DND-41 (cell line): Measurements from ENCODE around the gene POU6F2.

Source experiments
- ATAC-seq: fragments of 200-7000 bp; cut with Tn5 transposase; 3 replicates; pipeline ENCODE4 v1.9.1; 2021; ENCODE audit warnings: low read depth; ENCODE audit not compliant: insufficient read depth
- DNase-seq: peaks from one replicate; pipeline ENCODE4 v3.0.0-alpha.2; 2020
- H2AFZ ChIP-seq: 2 replicates; pipeline ENCODE4 v1.6.0; 2012; ENCODE audit warnings: low read depth, low read length
- H3K27ac ChIP-seq: 2 replicates; pipeline ENCODE4 v1.5.1; 2012; ENCODE audit warnings: low read length, inconsistent platforms
- H3K27me3 ChIP-seq: fragments of 200-600 bp; sonication (generic); 2 replicates; pipeline ENCODE4 v1.6.0; 2012; ENCODE audit warnings: low read length, mild to moderate bottlenecking, inconsistent platforms; ENCODE audit not compliant: insufficient read depth, poor library complexity
- H3K36me3 ChIP-seq: 2 replicates; pipeline ENCODE4 v1.5.1; 2012; ENCODE audit warnings: low read length, inconsistent platforms; ENCODE audit not compliant: insufficient read depth
- H3K4me1 ChIP-seq: 2 replicates; pipeline ENCODE4 v1.5.1; 2012; ENCODE audit warnings: mild to moderate bottlenecking, low read length; ENCODE audit not compliant: insufficient read depth
- H3K4me2 ChIP-seq: 2 replicates; pipeline ENCODE4 v1.6.0; 2012; ENCODE audit warnings: mild to moderate bottlenecking, moderate library complexity, low read length, inconsistent platforms; ENCODE audit not compliant: insufficient read depth
- H3K4me3 ChIP-seq, 2 experiments: fragments of 200-600 bp in 1 of 2; shearing (Covaris generic) in 1 of 2; 2 replicates each; pipeline ENCODE4 v1.5.1; 2012 to 2016; ENCODE audit warnings: inconsistent platforms in 2 of 2, low read length in 2 of 2, mild to moderate bottlenecking in 2 of 2, low read depth in 1 of 2, moderate library complexity in 1 of 2
- H3K79me2 ChIP-seq: 2 replicates; pipeline ENCODE4 v1.6.0; 2012; ENCODE audit warnings: low read length, inconsistent platforms; ENCODE audit not compliant: insufficient read depth
- H3K9ac ChIP-seq: 2 replicates; pipeline ENCODE4 v1.6.0; 2012; ENCODE audit warnings: low read depth, mild to moderate bottlenecking, inconsistent platforms, low read length, moderate library complexity
- H3K9me3 ChIP-seq: 2 replicates; pipeline ENCODE4 v1.5.1; 2012; ENCODE audit warnings: low read length, moderate library complexity, mild to moderate bottlenecking, inconsistent platforms; ENCODE audit not compliant: insufficient read depth, severe bottlenecking
- H4K20me1 ChIP-seq: 2 replicates; pipeline ENCODE4 v1.6.0; 2012; ENCODE audit warnings: low read length; ENCODE audit not compliant: insufficient read depth
- CTCF ChIP-seq: IDR thresholded peaks from 2 replicates; pipeline ENCODE4 v1.5.1; 2012; ENCODE audit warnings: borderline replicate concordance, low read length, moderate library complexity, mild to moderate bottlenecking; ENCODE audit not compliant: poor library complexity, severe bottlenecking; ENCODE audit errors: extremely low read depth
- EZH2 ChIP-seq: IDR thresholded peaks from 3 replicates; pipeline ENCODE4 v1.6.1; 2012; ENCODE audit warnings: borderline replicate concordance, low read depth, mild to moderate bottlenecking, moderate library complexity, low read length, inconsistent platforms; ENCODE audit not compliant: severe bottlenecking

Gene POU6F2

GRCh38 chr7:38953227-38953626 is 24.5 kb upstream of the POU6F2 start:
- no peak overlapping the region for H3K9ac ChIP-seq
- no peaks in the 10 kb centered on the region for H3K36me3 ChIP-seq
- no peak for DNase-seq
- no peaks in the 10 kb centered on the region for H3K4me1 ChIP-seq
- no peaks in the 10 kb centered on the region for H3K79me2 ChIP-seq
- H3K27ac ChIP-seq = no peak overlapping the region
- no peaks in the 10 kb centered on the region for H4K20me1 ChIP-seq
- H3K27me3 ChIP-seq = no peaks in the 10 kb centered on the region
- no peaks in the 10 kb centered on the region for H3K9me3 ChIP-seq
- H2AFZ ChIP-seq = no peak overlapping the region
- H3K4me2 ChIP-seq = no peak overlapping the region
- TF ChIP-seq EZH2 = no peak
- no peak for TF ChIP-seq CTCF
- no peak overlapping the region for H3K4me3 ChIP-seq
- no peak for ATAC-seq

- no peak for DNase-seq
These were observed 23.7 kb upstream of the POU6F2 start for GRCh38 chr7:38953971-38954370.

GRCh38 chr7:38955892-38956291 is 21.8 kb upstream of the POU6F2 start:
- no peaks in the 10 kb centered on the region for H3K9me3 ChIP-seq
- ATAC-seq (no peak), DNase-seq (no peak)
- no peak overlapping the region for H3K4me3 ChIP-seq
- no peaks in the 10 kb centered on the region for H3K79me2 ChIP-seq
- H3K27ac ChIP-seq = no peak overlapping the region
- no peaks in the 10 kb centered on the region for H3K4me1 ChIP-seq
- no peak overlapping the region for H3K4me2 ChIP-seq
- TF ChIP-seq CTCF (no peak), EZH2 (no peak)
- no peak overlapping the region for H2AFZ ChIP-seq
- H3K36me3 ChIP-seq = no peaks in the 10 kb centered on the region
- H3K27me3 ChIP-seq = no peaks in the 10 kb centered on the region
- no peaks in the 10 kb centered on the region for H4K20me1 ChIP-seq
- H3K9ac ChIP-seq = no peak overlapping the region

More at GRCh38 chr7:38953971-38954370, 23.7 kb upstream of the POU6F2 start:
- H3K9ac ChIP-seq = no peak overlapping the region
- no peaks in the 10 kb centered on the region for H3K4me1 ChIP-seq
- no peak for TF ChIP-seq CTCF
- TF ChIP-seq EZH2 = no peak
- H3K4me2 ChIP-seq = no peak overlapping the region
- H3K36me3 ChIP-seq = no peaks in the 10 kb centered on the region
- H3K4me3 ChIP-seq = no peak overlapping the region
- no peaks in the 10 kb centered on the region for H3K79me2 ChIP-seq
- no peak for ATAC-seq
- H3K9me3 ChIP-seq = no peaks in the 10 kb centered on the region
- no peak overlapping the region for H2AFZ ChIP-seq
- no peaks in the 10 kb centered on the region for H4K20me1 ChIP-seq
- H3K27ac ChIP-seq = no peak overlapping the region
- H3K27me3 ChIP-seq = no peaks in the 10 kb centered on the region

GRCh38 chr7:38962028-38962427 is 15.7 kb upstream of the POU6F2 start:
- no peak overlapping the region for H3K4me3 ChIP-seq
- DNase-seq (no peak), ATAC-seq (no peak)
- H3K27me3 ChIP-seq = no peaks in the 10 kb centered on the region
- no peak overlapping the region for H3K4me2 ChIP-seq
- no peak overlapping the region for H2AFZ ChIP-seq
- TF ChIP-seq CTCF = no peak
- TF ChIP-seq EZH2 = no peak
- H3K9me3 ChIP-seq = peaks cover 4% of the 10 kb centered on the region
- H3K36me3 ChIP-seq = no peaks in the 10 kb centered on the region
- no peak overlapping the region for H3K27ac ChIP-seq
- no peaks in the 10 kb centered on the region for H3K79me2 ChIP-seq
- H3K4me1 ChIP-seq = no peaks in the 10 kb centered on the region
- H3K9ac ChIP-seq = no peak overlapping the region
- H4K20me1 ChIP-seq = no peaks in the 10 kb centered on the region
